ENCODE measurements around the gene AGPAT4.

AGPAT4 gene

DNA sequence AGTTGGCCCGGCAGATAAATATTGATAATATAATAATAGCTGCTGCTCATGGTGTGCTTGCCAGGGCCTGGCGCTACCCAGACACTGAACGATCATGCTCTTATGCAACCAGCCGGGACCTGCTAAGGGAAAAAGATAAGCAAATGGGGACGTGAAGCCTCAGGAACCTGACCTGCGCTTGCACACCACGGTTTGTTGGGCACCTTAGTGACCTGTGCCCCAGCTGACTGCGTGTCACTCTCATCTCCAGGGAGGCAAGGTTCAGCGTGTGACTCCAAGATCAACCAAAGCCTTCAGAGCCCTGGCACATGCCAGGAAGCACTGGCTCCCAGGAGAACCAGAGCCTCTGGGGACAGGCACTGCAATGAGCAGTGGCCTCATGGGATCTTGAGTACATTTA lies 111.1 kb downstream of the AGPAT4 start:
- TF ChIP-seq, protein P1, sequence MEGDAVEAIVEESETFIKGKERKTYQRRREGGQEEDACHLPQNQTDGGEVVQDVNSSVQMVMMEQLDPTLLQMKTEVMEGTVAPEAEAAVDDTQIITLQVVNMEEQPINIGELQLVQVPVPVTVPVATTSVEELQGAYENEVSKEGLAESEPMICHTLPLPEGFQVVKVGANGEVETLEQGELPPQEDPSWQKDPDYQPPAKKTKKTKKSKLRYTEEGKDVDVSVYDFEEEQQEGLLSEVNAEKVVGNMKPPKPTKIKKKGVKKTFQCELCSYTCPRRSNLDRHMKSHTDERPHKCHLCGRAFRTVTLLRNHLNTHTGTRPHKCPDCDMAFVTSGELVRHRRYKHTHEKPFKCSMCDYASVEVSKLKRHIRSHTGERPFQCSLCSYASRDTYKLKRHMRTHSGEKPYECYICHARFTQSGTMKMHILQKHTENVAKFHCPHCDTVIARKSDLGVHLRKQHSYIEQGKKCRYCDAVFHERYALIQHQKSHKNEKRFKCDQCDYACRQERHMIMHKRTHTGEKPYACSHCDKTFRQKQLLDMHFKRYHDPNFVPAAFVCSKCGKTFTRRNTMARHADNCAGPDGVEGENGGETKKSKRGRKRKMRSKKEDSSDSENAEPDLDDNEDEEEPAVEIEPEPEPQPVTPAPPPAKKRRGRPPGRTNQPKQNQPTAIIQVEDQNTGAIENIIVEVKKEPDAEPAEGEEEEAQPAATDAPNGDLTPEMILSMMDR (conservative IDR thresholded peaks at IDR 0.05; ENCODE audit: low read length) = no peak
- H3K4me3 ChIP-seq (ENCODE audit: low read length) = no peak overlapping the region
- DNase-seq (ENCODE audit: low read depth) = no peak

DNA sequence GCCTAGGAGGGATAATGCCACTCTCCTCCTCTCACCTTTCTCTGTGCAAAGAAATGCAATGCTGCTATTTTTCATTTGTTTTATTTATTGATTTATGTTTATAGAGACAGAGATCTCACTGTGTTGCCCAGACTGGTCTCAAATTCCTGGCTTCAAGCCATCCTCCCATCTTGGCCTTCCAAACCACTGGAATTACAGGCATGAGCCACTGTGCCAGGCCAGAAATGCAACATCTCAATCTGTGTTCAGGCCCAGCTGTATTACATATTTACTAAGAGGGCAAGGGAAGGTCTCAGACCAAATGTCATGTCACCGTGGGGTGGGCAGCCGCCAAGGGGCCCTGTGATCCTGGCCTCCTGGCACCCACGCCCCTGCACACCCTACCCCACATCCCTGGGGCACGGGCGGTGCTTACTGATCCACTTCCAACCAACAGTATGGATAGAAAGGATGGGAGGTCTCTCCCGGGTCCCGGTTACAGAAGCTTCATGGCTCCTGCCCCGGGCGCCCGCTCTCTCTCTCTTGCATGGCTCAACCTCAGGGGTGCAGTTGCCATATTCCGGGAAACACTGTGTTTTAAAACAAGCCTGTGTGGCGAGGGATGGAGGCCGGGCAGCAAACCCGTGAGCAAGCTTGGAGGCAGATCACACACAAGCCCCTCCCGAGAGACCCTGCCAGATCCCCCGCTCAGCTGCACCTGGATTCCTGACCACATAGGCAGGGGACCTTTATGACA lies 111.8 kb downstream of the AGPAT4 start:
- peak; percentile 95 for DNase-seq (ENCODE audit: low read depth)
- no peak overlapping the region for H3K4me3 ChIP-seq (ENCODE audit: low read length)
- TF ChIP-seq, protein P1 (conservative IDR thresholded peaks at IDR 0.05; ENCODE audit: low read length) = no peak

DNA sequence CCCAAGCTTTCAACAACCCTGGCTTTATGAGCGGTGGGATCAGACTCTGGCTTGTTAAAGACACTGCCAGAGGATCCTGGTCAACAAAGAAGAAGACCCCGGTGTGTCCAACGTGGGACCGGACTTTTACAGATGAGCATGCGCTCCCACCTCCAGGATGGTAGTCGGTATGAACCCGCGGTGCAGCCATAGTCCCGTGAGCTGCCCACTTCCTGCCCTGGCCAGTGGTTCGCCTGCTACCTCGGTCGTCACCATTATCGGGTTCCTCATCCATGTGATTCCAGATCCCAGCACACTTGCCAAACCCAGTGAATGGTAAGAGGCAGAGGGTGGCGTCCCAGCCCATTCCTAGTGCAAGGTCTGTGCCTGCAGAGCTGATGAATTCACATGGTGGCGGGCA lies 112.7 kb downstream of the AGPAT4 start:
- no peak for DNase-seq (ENCODE audit: low read depth)
- H3K4me3 ChIP-seq (ENCODE audit: low read length) = no peak overlapping the region
- TF ChIP-seq, protein P1 (conservative IDR thresholded peaks at IDR 0.05; ENCODE audit: low read length) = no peak

DNA sequence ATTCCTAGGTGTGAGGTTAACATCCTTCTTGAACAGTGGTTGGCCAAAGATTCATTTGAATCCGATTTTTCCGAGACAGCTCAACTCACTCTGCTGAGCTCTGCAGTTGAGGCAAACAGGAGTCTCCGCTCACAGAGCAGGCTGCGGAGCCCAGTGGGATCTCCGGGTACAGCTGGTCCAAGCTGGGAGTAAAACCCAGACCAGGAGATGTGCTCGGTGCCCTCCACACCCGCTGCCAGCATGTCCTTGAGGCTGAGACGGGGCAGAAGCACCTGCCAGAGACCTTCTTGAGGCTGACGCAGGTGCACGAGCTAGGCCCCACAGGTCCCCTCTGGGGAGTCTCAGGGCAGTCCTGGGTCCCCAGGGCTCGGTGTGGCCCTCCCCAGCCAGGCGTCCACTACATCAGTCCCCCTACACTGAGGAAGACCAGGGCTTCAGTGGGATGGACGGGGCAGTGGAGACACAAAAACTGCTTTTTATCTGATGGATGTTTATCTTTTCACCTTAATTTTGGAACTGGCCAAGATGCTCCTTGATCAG lies 119.0 kb downstream of the AGPAT4 start:
- H3K4me3 ChIP-seq (ENCODE audit: low read length) = no peak overlapping the region
- TF ChIP-seq, protein P1 (conservative IDR thresholded peaks at IDR 0.05; ENCODE audit: low read length) = no peak
- no peak for DNase-seq (ENCODE audit: low read depth)

DNA sequence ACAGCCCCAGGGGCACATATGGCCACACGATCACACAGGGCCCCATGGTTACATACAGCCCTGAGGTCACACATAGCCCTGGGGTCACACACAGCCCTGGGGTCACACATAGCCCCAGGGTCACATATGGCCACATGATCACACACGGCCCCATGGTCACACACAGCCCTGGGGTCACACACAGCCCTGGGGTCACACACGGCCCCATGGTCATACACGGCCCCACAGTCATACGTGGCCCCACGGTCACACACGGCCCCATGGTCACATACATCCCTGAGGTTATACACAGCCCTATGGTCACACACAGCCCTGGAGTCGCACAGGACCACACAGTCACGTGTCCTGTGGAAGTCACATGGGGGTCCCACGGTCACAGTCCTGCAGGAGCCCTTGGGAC lies 120.1 kb downstream of the AGPAT4 start:
- TF ChIP-seq, protein P1 (conservative IDR thresholded peaks at IDR 0.05; ENCODE audit: low read length) = no peak
- DNase-seq (ENCODE audit: low read depth) = no peak
- no peak overlapping the region for H3K4me3 ChIP-seq (ENCODE audit: low read length)

DNA sequence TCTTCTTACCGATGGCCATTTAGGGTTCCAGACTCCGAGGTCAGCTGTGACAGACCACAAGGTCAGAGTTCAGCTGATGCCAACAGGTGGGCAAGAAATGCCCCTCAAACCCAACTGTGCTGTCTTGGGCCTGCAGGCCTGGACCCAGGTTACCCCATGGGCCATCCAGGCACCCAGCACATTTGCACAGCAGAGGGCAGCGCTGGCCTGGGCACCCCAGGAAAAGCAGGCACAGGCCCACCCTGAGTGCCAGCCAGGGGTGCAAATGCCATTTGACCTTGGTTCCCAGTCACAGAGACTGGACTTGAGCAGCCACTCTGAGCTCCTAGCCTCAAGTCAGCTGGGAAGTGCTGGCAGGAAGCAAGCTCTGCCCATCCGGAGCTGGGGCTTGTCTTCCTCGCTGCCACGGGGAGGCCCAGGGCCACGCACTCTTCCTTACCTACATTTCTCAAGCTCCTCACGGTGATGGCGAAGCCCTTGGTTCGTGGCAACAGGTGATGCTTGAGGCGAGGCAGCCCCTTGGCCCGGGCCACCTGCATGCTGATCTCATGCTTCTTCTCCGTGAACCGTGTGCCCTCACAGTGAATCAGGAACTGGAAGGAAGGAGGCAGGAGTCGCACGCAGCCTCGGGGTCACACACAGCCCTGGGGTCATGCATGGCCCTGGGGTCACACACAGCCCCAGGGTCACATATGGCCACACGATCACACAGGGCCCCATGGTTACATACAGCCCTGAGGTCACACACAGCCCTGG lies 120.8 kb downstream of the AGPAT4 start:
- no peak overlapping the region for H3K4me3 ChIP-seq (ENCODE audit: low read length)
- no peak for DNase-seq (ENCODE audit: low read depth)
- TF ChIP-seq, protein P1 (conservative IDR thresholded peaks at IDR 0.05; ENCODE audit: low read length) = peak; percentile 60

DNA sequence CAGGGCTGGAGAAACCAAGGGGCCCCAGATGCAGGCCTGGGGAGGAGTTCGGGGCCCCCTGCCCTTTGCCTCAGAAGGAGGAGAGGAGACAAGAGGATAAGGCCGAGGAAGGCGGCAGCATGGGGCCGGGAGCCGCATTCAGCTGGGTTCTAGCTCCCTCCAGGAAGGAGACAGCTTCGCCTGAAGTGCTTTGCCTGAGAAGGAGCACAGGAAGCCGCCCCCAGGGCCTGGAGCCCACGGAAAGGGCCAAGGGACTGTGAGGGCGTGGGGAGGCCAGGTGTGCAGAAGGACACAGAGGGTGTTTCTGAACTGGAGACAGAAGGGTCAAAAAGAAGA lies 121.4 kb downstream of the AGPAT4 start:
- TF ChIP-seq, protein P1 (conservative IDR thresholded peaks at IDR 0.05; ENCODE audit: low read length) = no peak
- DNase-seq (ENCODE audit: low read depth) = no peak
- no peak overlapping the region for H3K4me3 ChIP-seq (ENCODE audit: low read length)
